ENCODE results near the gene WDPCP. TPM values are rescaled to one million over a fixed set of nuclear protein-coding genes. Genes with fewer than 3 reads are reported as not detected.

WDPCP gene
- total and polyA plus RNA-seq, 2 of the 4 experiments (the other 2 are of a cell fraction) = 2.2 to 10.2 TPM

DNA sequence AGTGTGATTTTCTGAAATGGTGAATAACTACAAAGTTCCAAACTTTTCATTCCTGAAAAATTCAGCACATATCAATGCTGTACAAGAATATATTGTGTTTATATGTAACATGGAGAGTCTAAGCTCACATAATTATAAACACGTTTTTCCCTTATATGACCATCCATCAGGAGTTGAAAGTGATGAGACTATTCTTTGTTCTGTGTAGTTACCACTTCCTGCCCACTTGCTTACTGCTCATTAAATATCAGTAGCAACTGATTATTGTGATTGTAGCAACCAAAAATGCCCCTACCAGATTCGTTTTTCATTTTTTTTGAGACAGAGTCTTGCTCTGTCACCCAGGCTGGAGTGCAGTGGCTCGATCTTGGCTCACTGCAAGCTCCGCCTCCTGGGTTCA, 506.9 kb downstream of the WDPCP start:
- no TSS peak for BruUV-seq (replicated peaks)
- 83% methylated on average over 2 of the region's 4 CpGs; no CpG with 5 or more reads in 1 of the 2 experiments for WGBS, 2 experiments (ENCODE audit: extremely low coverage in 2 of 2, insufficient read length in 1 of 2)

More for the DNA sequence above, 506.9 kb downstream of the WDPCP start:
- H4K5ac ChIP-seq (ENCODE audit: low read depth, low read length) = no peak overlapping the region
- ChIA-PET CTCF (interaction anchor here (0.7 kb wide), 1 partner anchor 12 kb away, joined by 3 read pairs; no protein-coding TSS in a partner anchor), POLR2A (ENCODE audit: unreplicated experiment) (no interaction called here)
- no peak overlapping the region for H3K23ac ChIP-seq (ENCODE audit: low read depth, low read length)
- H3K56ac ChIP-seq (ENCODE audit: extremely low read depth, insufficient read depth, low read length) = no peak overlapping the region
- H3K27me3 ChIP-seq (ENCODE audit: control insufficient read depth, insufficient read depth, low read length) = peaks cover 5% of the 10 kb centered on the region; the same call in 1 of the 2 replicates
- H2BK5ac ChIP-seq (ENCODE audit: low read depth, low read length, poor library complexity, severe bottlenecking) = no peak overlapping the region
- no peak overlapping the region for H3K18ac ChIP-seq (ENCODE audit: low read depth, low read length)
- no peak overlapping the region for H2AK5ac ChIP-seq (ENCODE audit: low read depth, low read length)
- intact Hi-C loops (cut with micrococcal nuclease) (no loop called here), dilution Hi-C loops (cut with HindIII; ENCODE audit: low sequenced_read_pairs, unreplicated experiment) (no loop called here), in situ Hi-C loops (cut with MboI; ENCODE audit: low sequenced_read_pairs) (no loop called here)
- H2AK9ac ChIP-seq (replicated peaks; ENCODE audit: low read depth, low read length, poor library complexity) = no peak overlapping the region
- no peaks in the 10 kb centered on the region for H3K4me1 ChIP-seq (ENCODE audit: control insufficient read depth, insufficient read depth, low read length)
- no peak overlapping the region for H3K4me3 ChIP-seq (ENCODE audit: insufficient read depth, low read depth, low read length)
- H3K14ac ChIP-seq (replicated peaks; ENCODE audit: low read depth, low read length) = no peak overlapping the region
- no peak overlapping the region for H2BK120ac ChIP-seq (ENCODE audit: low read depth, low read length)
- no peaks in the 10 kb centered on the region for H3K79me1 ChIP-seq (ENCODE audit: low read depth in 1 of 2, low read length in 2 of 2)
- no peaks in the 10 kb centered on the region for H3K9me1 ChIP-seq (ENCODE audit: insufficient read depth, low read length)
- no peak overlapping the region for H3K27ac ChIP-seq (ENCODE audit: insufficient read depth, low read length)
- ATAC-seq (ENCODE audit: low read depth) (no peak), DNase-seq (no peak)
- no peaks in the 10 kb centered on the region for H3K36me3 ChIP-seq (ENCODE audit: control insufficient read depth, insufficient read depth, low read length)
- no peak overlapping the region for H2AFZ ChIP-seq (replicated peaks; ENCODE audit: low read length, poor library complexity)
- TF ChIP-seq MAZ (IDR thresholded peaks at IDR 0.05; ENCODE audit: borderline replicate concordance, low read depth, low read length) = no peak
- TF ChIP-seq NFE2L2 (IDR thresholded peaks at IDR 0.05; ENCODE audit: low read depth, low read length) = no peak
- TF ChIP-seq FOS (IDR thresholded peaks at IDR 0.05; ENCODE audit: low read depth, low read length) = no peak
- no peak for TF ChIP-seq MXI1 (IDR thresholded peaks at IDR 0.05; ENCODE audit: borderline replicate concordance, low read depth, low read length)
- no peak for TF ChIP-seq SMC3 (IDR thresholded peaks at IDR 0.05; ENCODE audit: low read depth, low read length)
- H4K8ac ChIP-seq (ENCODE audit: low read depth in 2 of 2, low read length in 2 of 2) = no peak overlapping the region
- H3K9ac ChIP-seq (ENCODE audit: low read depth, low read length) = no peak overlapping the region
- H4K91ac ChIP-seq (ENCODE audit: insufficient read depth, low read depth, low read length) = no peak overlapping the region
- H3K9me3 ChIP-seq (ENCODE audit: control insufficient read depth, insufficient read depth, low read length) = no peaks in the 10 kb centered on the region
- no peak overlapping the region for H2BK20ac ChIP-seq (ENCODE audit: low read depth, low read length)
- no peaks in the 10 kb centered on the region for H4K20me1 ChIP-seq (ENCODE audit: insufficient read depth, low read length)
- no peak overlapping the region for H3K4ac ChIP-seq (ENCODE audit: low read depth, low read length)
- no peak overlapping the region for H2BK15ac ChIP-seq (ENCODE audit: low read depth, low read length)
- H3K4me2 ChIP-seq (ENCODE audit: low read depth, low read length) = no peak overlapping the region

Data from IMR-90 (cell line).